ENCODE measurements around the gene CNGA2.

GRCh38 chrX:151692825-151693224 lies 41.7 kb upstream of the CNGA2 start:
- TF ChIP-seq CTCF (IDR thresholded peaks at IDR 0.05) (no peak), EP300 (IDR thresholded peaks at IDR 0.05) (no peak)

Measured in upper lobe of left lung (tissue), 4 donors.